Fibroblast of peridontal ligament (primary cell): ENCODE results near the gene C22orf39.

Experiments used
- DNase-seq: peaks from one replicate; pipeline ENCODE4 v3.0.0-alpha.2; 2010; ENCODE audit errors: extremely low read depth

C22orf39 gene

GRCh38 chr22:19477321-19478044 is 30.0 kb upstream of the C22orf39 start:
- peak; percentile 36 for DNase-seq

- DNase-seq, result no peak
These were observed 28.5 kb upstream of the C22orf39 start for GRCh38 chr22:19476023-19476422.

- DNase-seq, result no peak
These were observed 26.1 kb upstream of the C22orf39 start for GRCh38 chr22:19473578-19473977.

- DNase-seq, result no peak
These were observed 24.7 kb upstream of the C22orf39 start for GRCh38 chr22:19472233-19472632.

GRCh38 chr22:19471572-19471971 is 24.1 kb upstream of the C22orf39 start:
- DNase-seq, result no peak

- no peak for DNase-seq
These were observed 22.5 kb upstream of the C22orf39 start for GRCh38 chr22:19470010-19470409.

GRCh38 chr22:19469421-19469820 is 21.9 kb upstream of the C22orf39 start:
- DNase-seq, result no peak

- no peak for DNase-seq
These were observed 20.4 kb upstream of the C22orf39 start for GRCh38 chr22:19467912-19468311.

- DNase-seq, result no peak
These were observed 19.6 kb upstream of the C22orf39 start for GRCh38 chr22:19466848-19467752.

- no peak for DNase-seq
These were observed 18.7 kb upstream of the C22orf39 start for GRCh38 chr22:19466126-19466716.

- no peak for DNase-seq
These were observed 17.5 kb upstream of the C22orf39 start for GRCh38 chr22:19464975-19465374.

- no peak for DNase-seq
These were observed 17.0 kb upstream of the C22orf39 start for GRCh38 chr22:19464546-19464945.

GRCh38 chr22:19463491-19464469 is 16.3 kb upstream of the C22orf39 start:
- peak; percentile 47 for DNase-seq

- no peak for DNase-seq
These were observed 15.5 kb upstream of the C22orf39 start for GRCh38 chr22:19463008-19463407.

GRCh38 chr22:19461506-19461905 is 14.0 kb upstream of the C22orf39 start:
- no peak for DNase-seq

- peak; percentile 3 for DNase-seq
These were observed 12.5 kb upstream of the C22orf39 start for GRCh38 chr22:19460036-19460435.

- DNase-seq, result no peak
These were observed 10.4 kb upstream of the C22orf39 start for GRCh38 chr22:19457828-19458428.

- DNase-seq, result no peak
These were observed 9.0 kb upstream of the C22orf39 start for GRCh38 chr22:19456541-19456940.

- DNase-seq, result no peak
These were observed 8.3 kb upstream of the C22orf39 start for GRCh38 chr22:19455585-19456370.

- no peak for DNase-seq
These were observed 7.5 kb upstream of the C22orf39 start for GRCh38 chr22:19455033-19455432.
